HG03095 (cell line): ENCODE results near the gene ADH1C.
"Not testable (repeated sequence)": the region's sequence is repeated elsewhere in the genome, so short reads cannot be mapped to it uniquely, and the experiment has no call there.

Experiments used
- ATAC-seq: cut with Tn5 transposase; IDR thresholded peaks from one replicate; pipeline ENCODE4 v1.9.1; 2021; ENCODE audit warnings: moderate library complexity; ENCODE audit not compliant: unreplicated experiment

Gene ADH1C

GRCh38 chr4:99359480-99360204 is 7.1 kb upstream of the ADH1C start:
- no peak for ATAC-seq

- no peak for ATAC-seq
These were observed 5.4 kb upstream of the ADH1C start for GRCh38 chr4:99357948-99358347.

- no peak for ATAC-seq
These were observed 4.4 kb upstream of the ADH1C start for GRCh38 chr4:99356992-99357391.

GRCh38 chr4:99356149-99356548 is 3.6 kb upstream of the ADH1C start:
- ATAC-seq: not testable (repeated sequence)

DNA sequence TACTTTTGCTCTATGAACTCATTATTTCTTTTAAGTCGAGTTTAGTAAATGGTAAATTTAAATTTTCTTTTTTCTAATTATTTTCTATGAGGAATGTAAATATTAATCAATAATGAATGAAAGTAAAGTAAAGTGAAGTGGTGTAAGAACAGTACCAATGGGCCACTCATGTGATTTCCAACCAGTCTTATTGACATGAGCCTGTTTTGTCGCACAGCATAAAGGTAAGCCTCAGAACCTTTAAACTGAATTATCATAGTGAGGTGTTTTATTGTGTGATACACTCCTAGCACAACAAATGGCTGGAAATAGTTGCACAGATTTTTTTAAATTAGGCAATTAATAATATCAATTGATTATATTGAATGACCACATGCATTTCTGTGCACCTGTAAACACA is 1.1 kb downstream of the ADH1C start:
- ATAC-seq: no peak

DNA sequence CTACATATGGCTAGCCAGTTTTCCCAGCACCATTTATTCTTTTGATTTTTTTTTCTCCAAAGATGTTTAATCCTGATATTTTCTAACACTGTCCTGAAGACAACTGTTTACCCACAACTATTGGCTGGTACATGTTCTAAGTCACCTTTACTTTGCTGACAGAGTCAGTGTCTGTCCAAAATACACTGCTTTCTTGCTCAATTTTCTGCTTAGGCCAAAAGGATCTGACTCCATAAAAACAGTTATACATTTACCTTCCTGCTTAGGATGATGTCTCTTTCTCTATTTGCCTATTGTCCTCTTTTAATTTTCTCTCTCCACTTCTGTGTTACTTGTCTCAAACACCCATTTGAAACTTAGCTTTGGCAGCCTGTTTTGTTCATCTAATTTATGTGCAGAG is 3.2 kb downstream of the ADH1C start:
- ATAC-seq: no peak

DNA sequence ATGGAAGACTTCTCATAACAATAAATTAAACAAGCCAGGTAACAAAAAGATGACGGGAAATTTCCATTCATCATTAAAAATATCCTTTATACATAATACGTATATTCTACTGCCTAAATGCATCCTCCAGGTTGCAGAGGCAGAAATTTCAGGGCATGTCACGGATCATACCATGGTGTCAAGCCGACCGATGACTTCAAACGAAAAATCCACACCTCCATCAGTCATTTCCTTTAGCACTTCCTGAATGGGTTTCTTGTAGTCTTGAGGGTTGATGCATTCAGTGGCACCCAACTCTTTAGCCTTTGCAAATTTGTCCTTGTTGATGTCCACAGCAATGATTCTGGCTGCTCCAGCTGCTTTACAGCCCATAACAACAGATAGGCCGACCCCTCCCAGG is 9.9 kb downstream of the ADH1C start:
- ATAC-seq: not testable (repeated sequence)

DNA sequence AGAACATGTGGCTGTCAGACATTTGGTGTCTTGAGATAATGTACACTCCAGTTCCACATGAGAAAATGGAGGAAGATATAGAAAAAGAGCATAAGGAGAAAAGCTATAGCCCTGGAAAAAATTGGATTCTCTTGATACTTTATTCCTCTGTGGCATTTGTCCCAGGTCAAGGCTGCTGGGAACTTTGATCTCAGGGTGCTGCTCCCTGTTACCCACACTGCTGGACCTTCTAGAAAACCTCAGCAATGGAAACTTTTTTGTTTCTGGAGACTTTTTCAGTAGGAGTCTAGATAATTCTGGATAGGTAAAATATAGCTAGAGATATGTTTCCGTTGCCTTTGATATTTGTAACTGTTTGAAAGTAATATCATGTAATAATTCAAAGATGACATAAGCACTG is 11.1 kb downstream of the ADH1C start:
- no peak for ATAC-seq

DNA sequence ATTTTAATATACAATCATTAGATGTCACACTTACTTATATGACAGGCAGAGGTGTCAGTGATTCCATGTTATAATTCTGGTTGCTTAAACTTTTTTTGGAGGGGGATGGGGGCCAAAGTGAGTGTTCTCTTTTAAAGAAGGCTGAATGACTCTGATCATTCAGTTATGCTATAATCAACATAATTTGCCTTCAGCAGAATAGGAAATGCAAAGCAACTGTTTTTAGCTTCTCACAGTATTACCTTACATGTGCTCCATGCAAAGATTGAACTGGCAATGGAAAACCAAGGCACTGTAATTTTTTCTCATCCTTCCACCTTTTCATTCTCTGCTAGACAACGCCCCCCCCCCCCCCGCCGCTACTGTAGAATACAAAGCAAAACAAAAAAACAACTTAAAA is 13.4 kb downstream of the ADH1C start:
- no peak for ATAC-seq

DNA sequence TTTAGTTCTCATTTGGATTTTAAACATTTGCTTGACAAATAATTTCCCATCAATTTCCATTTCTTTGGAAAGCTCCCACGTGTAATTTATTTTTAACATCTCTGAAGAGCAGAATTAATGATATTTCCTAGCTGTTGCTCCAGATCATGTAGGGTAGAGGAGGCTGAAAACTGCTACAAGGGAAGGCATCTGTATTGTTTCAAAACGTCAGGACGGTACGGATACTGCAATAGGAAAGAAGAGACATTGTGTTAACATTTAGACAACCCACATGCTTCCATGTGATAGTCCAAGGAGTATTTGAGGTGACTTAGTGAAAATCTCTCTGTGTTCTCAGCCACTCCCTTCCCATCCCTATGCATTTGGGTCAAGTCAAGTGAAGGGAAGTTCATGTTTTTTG is 16.0 kb downstream of the ADH1C start:
- no peak for ATAC-seq

DNA sequence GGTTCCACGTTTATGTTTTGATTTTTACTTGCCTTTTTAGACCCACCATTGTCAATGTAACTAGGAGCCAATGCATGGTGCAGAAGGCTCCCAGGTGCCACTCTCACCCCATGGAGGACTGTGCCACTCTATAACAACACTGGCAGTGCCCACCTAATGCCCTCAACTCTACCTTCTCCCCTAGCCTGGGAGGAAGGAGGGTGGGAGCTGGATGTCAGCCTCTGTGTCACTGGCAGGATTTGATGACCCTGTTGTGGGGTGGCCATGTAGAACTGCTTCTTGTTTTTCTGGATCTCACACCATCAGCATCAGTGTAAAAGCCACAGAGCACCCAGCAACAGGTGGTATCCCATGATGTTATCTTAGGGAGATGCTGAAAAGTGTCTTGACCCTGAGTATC is 17.7 kb downstream of the ADH1C start:
- ATAC-seq: no peak

- ATAC-seq: no peak
These were observed 21.9 kb downstream of the ADH1C start for GRCh38 chr4:99330648-99331047.

GRCh38 chr4:99329876-99330275 is 22.7 kb downstream of the ADH1C start:
- no peak for ATAC-seq

GRCh38 chr4:99324979-99325378 is 27.6 kb downstream of the ADH1C start:
- ATAC-seq: no peak

GRCh38 chr4:99324361-99324760 is 28.2 kb downstream of the ADH1C start:
- no peak for ATAC-seq

- ATAC-seq: no peak
These were observed 28.8 kb downstream of the ADH1C start for GRCh38 chr4:99323756-99324155.

- no peak for ATAC-seq
These were observed 31.0 kb downstream of the ADH1C start, which contains the start of gene ADH1B for GRCh38 chr4:99321241-99322191. Gene ADH1B, minus strand, starts transcription at chr4:99321401. Its CDS starts 70 bp downstream, at chr4:99321331.

- ATAC-seq: not testable (repeated sequence)
These were observed 34.7 kb downstream of the ADH1C start for GRCh38 chr4:99317811-99318210.

DNA sequence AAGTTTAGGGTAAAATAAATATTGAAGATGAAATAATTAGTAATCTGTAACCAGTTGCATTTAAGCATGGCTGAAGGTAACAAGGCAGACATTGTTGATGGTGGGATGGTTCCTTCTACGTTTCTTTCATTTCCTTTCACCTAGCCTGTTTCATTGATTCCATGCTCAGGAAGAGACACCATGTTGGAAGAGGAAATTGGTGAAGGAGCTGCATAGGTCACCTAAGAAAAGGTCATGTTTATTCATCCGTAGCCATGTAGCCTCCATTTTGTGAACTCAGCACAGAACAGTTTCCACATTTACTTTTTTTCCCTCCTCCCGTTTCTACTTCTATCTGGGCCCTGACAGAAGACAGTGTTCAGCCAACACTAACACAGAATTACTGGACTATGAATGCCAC is 35.2 kb downstream of the ADH1C start:
- ATAC-seq: no peak

GRCh38 chr4:99315839-99316238 is 36.7 kb downstream of the ADH1C start:
- ATAC-seq: no peak

DNA sequence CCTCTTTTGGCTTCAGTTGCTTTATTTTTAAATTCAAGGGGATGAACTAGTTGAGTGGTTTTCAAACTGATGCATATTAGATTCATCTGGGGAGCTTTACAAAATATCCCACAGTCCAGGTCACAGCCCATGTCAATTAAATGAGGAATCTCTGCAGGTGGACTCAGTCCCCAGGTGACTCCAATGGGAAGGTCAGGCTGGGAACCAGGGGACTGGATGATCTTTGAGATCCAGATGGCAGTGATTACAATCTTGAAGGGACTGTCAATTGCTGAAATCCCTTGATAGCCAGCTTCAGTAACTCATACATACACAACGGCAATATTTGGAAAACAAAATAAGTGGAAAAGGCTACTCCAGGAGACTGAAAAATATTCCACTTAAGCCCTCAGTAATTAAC is 38.3 kb downstream of the ADH1C start:
- no peak for ATAC-seq

DNA sequence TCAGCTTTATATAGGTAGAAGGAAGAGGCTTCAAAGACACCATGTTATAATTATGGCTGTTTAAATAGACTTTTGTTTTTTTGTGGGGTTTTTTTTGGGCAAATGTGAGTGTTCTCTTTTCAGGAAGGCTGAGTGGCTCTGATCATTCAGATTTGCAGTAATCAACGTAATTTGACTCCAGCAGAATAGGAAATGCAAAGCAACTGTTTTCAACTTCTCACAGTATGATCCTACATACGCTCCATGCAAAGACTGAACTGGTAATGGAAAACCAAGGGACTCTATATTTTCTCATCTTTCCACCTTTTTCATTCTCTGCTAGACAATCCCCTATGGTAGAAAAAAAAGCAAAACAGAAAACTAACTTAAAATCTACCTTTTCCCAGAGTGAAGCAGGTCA is 42.2 kb downstream of the ADH1C start:
- no peak for ATAC-seq
